ENCODE measurements around the gene TMEM132C.

The TMEM132C gene

GRCh38 chr12:128685903-128686475 lies 419.0 kb downstream of the TMEM132C start:
- Mint-ChIP-seq H3K4me1 (ENCODE audit: low read depth) (no peaks in the 10 kb centered on the region), H3K27me3 (ENCODE audit: low read depth) (no peaks in the 10 kb centered on the region), H3K9me3 (peaks cover 8% of the 10 kb centered on the region), H3K27ac (no peak overlapping the region), H3K4me3 (no peak overlapping the region), H3K36me3 (ENCODE audit: low read depth) (no peaks in the 10 kb centered on the region)

GRCh38 chr12:128687851-128688250 lies 420.9 kb downstream of the TMEM132C start:
- no peaks in the 10 kb centered on the region for H3K27me3 Mint-ChIP-seq (ENCODE audit: low read depth)
- no peak overlapping the region for H3K4me3 Mint-ChIP-seq
- no peaks in the 10 kb centered on the region for H3K4me1 Mint-ChIP-seq (ENCODE audit: low read depth)
- peaks cover 3% of the 10 kb centered on the region for H3K9me3 Mint-ChIP-seq
- no peak overlapping the region for H3K27ac Mint-ChIP-seq
- H3K36me3 Mint-ChIP-seq (ENCODE audit: low read depth) = no peaks in the 10 kb centered on the region

DNA sequence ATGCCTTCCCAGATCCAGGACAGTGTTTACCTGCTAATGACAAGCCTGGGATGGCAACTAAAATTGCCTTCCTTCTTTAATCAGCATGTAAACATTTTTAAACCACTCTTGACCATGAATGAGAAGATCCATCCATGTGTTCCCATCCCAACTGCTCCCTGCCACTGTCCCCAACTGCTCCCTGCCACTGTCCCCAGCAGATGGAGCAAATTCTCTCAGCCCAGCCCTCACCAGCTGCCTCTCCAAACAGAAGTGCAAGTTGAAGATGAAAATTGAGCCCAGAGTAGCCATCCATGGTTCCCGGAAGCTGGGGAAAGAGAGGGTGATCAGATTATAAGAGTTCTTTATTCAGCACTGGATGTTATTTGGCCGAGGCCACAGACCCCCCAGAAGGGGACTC lies 423.7 kb downstream of the TMEM132C start:
- H3K27ac Mint-ChIP-seq = no peak overlapping the region
- peaks cover 3% of the 10 kb centered on the region for H3K9me3 Mint-ChIP-seq
- H3K4me1 Mint-ChIP-seq (ENCODE audit: low read depth) = no peaks in the 10 kb centered on the region
- no peaks in the 10 kb centered on the region for H3K36me3 Mint-ChIP-seq (ENCODE audit: low read depth)
- no peak overlapping the region for H3K4me3 Mint-ChIP-seq
- no peaks in the 10 kb centered on the region for H3K27me3 Mint-ChIP-seq (ENCODE audit: low read depth)

DNA sequence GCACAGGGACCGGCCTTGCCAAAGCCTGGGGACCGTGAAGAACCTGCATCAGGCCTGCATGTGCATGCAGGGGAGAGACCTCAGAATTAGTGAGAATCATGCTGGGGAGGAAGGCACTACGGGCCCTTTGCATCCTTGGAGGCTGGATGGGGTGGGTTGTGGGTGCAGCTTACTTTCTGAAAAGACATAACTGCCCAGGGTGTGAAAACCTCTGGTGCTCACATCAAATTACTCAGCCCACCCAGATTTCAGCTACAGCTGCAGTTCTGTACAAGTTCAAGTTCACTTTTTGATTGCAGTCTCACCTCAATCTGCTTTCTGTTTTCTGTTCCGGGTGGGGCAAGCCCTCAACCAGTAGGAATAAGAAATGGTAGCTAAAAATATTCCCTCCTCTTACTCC lies 426.1 kb downstream of the TMEM132C start:
- H3K27me3 Mint-ChIP-seq (ENCODE audit: low read depth) = no peaks in the 10 kb centered on the region
- H3K9me3 Mint-ChIP-seq = peaks cover 10% of the 10 kb centered on the region

DNA sequence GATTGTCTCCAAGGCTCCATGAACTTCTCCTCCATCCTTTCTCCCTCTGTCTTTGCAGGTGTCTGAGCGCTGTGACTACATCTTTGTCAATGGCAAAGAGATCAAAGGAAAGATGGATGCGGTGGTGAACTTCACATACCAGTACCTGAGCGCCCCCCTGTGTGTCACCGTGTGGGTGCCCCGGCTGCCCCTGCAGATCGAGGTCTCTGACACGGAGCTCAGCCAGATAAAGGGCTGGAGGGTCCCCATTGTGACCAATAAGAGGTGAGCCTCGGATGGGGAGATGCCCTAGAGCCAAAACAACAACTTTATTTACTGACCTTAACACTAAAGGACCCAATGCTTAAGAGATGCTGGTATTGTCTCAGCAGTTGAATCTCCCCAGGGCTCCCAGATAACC lies 426.8 kb downstream of the TMEM132C start:
- Mint-ChIP-seq H3K4me3 (no peak overlapping the region), H3K36me3 (ENCODE audit: low read depth) (no peaks in the 10 kb centered on the region), H3K4me1 (ENCODE audit: low read depth) (no peaks in the 10 kb centered on the region), H3K27ac (no peak overlapping the region), H3K27me3 (ENCODE audit: low read depth) (no peaks in the 10 kb centered on the region), H3K9me3 (peaks cover 10% of the 10 kb centered on the region)

More for the DNA sequence above, 426.1 kb downstream of the TMEM132C start:
- no peak overlapping the region for H3K27ac Mint-ChIP-seq
- no peaks in the 10 kb centered on the region for H3K4me1 Mint-ChIP-seq (ENCODE audit: low read depth)
- no peak overlapping the region for H3K4me3 Mint-ChIP-seq
- no peaks in the 10 kb centered on the region for H3K36me3 Mint-ChIP-seq (ENCODE audit: low read depth)

- no peak overlapping the region for H3K4me3 Mint-ChIP-seq
- H3K36me3 Mint-ChIP-seq (ENCODE audit: low read depth) = no peaks in the 10 kb centered on the region
- H3K9me3 Mint-ChIP-seq = peaks cover 10% of the 10 kb centered on the region
- no peaks in the 10 kb centered on the region for H3K27me3 Mint-ChIP-seq (ENCODE audit: low read depth)
- no peaks in the 10 kb centered on the region for H3K4me1 Mint-ChIP-seq (ENCODE audit: low read depth)
- no peak overlapping the region for H3K27ac Mint-ChIP-seq
These were observed 427.5 kb downstream of the TMEM132C start for GRCh38 chr12:128694445-128694844.

GRCh38 chr12:128695697-128696096 lies 428.7 kb downstream of the TMEM132C start:
- Mint-ChIP-seq H3K27me3 (ENCODE audit: low read depth) (no peaks in the 10 kb centered on the region), H3K36me3 (ENCODE audit: low read depth) (no peaks in the 10 kb centered on the region), H3K9me3 (peaks cover 10% of the 10 kb centered on the region), H3K4me1 (ENCODE audit: low read depth) (no peaks in the 10 kb centered on the region), H3K27ac (no peak overlapping the region), H3K4me3 (no peak overlapping the region)

- Mint-ChIP-seq H3K27me3 (ENCODE audit: low read depth) (no peaks in the 10 kb centered on the region), H3K4me3 (no peak overlapping the region), H3K27ac (no peak overlapping the region), H3K36me3 (ENCODE audit: low read depth) (no peaks in the 10 kb centered on the region), H3K9me3 (peaks cover 10% of the 10 kb centered on the region), H3K4me1 (ENCODE audit: low read depth) (no peaks in the 10 kb centered on the region)
These were observed 431.5 kb downstream of the TMEM132C start for GRCh38 chr12:128698301-128698972.

- Mint-ChIP-seq H3K27me3 (ENCODE audit: low read depth) (no peaks in the 10 kb centered on the region), H3K4me3 (no peak overlapping the region), H3K4me1 (ENCODE audit: low read depth) (no peaks in the 10 kb centered on the region), H3K9me3 (peaks cover 10% of the 10 kb centered on the region), H3K36me3 (ENCODE audit: low read depth) (no peaks in the 10 kb centered on the region), H3K27ac (no peak overlapping the region)
These were observed 432.1 kb downstream of the TMEM132C start for GRCh38 chr12:128699106-128699505.

- Mint-ChIP-seq H3K4me3 (no peak overlapping the region), H3K4me1 (ENCODE audit: low read depth) (no peaks in the 10 kb centered on the region), H3K27me3 (ENCODE audit: low read depth) (no peaks in the 10 kb centered on the region), H3K9me3 (peaks cover 6% of the 10 kb centered on the region), H3K27ac (no peak overlapping the region), H3K36me3 (ENCODE audit: low read depth) (no peaks in the 10 kb centered on the region)
These were observed 435.4 kb downstream of the TMEM132C start for GRCh38 chr12:128702371-128702770.

DNA sequence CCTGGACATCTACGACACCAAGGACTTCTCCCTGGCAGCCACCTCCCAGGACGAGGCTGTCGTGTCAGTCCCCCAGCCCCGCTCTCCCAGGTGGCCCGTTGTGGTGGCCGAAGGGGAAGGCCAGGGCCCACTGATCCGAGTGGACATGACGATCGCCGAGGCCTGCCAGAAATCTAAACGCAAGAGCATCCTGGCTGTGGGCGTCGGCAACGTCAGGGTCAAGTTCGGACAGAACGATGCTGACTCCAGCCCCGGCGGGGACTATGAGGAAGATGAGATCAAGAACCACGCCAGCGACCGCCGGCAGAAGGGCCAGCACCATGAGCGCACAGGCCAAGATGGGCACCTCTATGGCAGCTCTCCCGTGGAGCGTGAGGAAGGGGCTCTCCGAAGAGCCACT lies 438.2 kb downstream of the TMEM132C start:
- no peaks in the 10 kb centered on the region for H3K27me3 Mint-ChIP-seq (ENCODE audit: low read depth)
- H3K36me3 Mint-ChIP-seq (ENCODE audit: low read depth) = no peaks in the 10 kb centered on the region
- H3K4me1 Mint-ChIP-seq (ENCODE audit: low read depth) = no peaks in the 10 kb centered on the region
- no peak overlapping the region for H3K27ac Mint-ChIP-seq
- no peak overlapping the region for H3K4me3 Mint-ChIP-seq
- no peaks in the 10 kb centered on the region for H3K9me3 Mint-ChIP-seq

DNA sequence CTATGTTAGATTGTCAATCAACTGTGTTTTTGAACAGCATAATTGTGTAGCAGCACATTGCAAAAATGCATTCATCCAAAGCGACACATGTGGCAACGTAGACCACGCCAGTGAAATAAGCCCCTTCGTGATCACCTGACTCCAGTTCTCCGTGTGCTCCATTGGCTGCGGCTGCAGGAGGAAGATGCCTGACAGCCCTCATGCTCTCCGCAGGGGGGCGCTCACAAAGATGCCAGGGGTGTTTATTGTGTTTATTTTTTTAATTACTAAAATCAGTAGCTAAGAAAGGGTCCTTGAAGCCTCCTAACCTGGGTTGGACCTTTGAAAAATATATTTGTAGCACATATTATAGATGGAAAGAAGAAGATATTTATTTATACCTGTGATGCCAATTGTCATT lies 440.5 kb downstream of the TMEM132C start:
- H3K9me3 Mint-ChIP-seq = no peaks in the 10 kb centered on the region
- H3K36me3 Mint-ChIP-seq (ENCODE audit: low read depth) = no peaks in the 10 kb centered on the region
- H3K27me3 Mint-ChIP-seq (ENCODE audit: low read depth) = no peaks in the 10 kb centered on the region
- no peaks in the 10 kb centered on the region for H3K4me1 Mint-ChIP-seq (ENCODE audit: low read depth)
- H3K27ac Mint-ChIP-seq = no peak overlapping the region
- no peak overlapping the region for H3K4me3 Mint-ChIP-seq

- no peaks in the 10 kb centered on the region for H3K27me3 Mint-ChIP-seq (ENCODE audit: low read depth)
- H3K4me1 Mint-ChIP-seq (ENCODE audit: low read depth) = no peaks in the 10 kb centered on the region
- H3K36me3 Mint-ChIP-seq (ENCODE audit: low read depth) = no peaks in the 10 kb centered on the region
- H3K4me3 Mint-ChIP-seq = no peak overlapping the region
- no peaks in the 10 kb centered on the region for H3K9me3 Mint-ChIP-seq
- no peak overlapping the region for H3K27ac Mint-ChIP-seq
These were observed 441.8 kb downstream of the TMEM132C start for GRCh38 chr12:128708789-128709188.

- H3K27ac Mint-ChIP-seq = no peak overlapping the region
- H3K4me3 Mint-ChIP-seq = no peak overlapping the region
- no peaks in the 10 kb centered on the region for H3K36me3 Mint-ChIP-seq (ENCODE audit: low read depth)
- no peaks in the 10 kb centered on the region for H3K27me3 Mint-ChIP-seq (ENCODE audit: low read depth)
- H3K4me1 Mint-ChIP-seq (ENCODE audit: low read depth) = no peaks in the 10 kb centered on the region
- no peaks in the 10 kb centered on the region for H3K9me3 Mint-ChIP-seq
These were observed 442.7 kb downstream of the TMEM132C start for GRCh38 chr12:128709660-128710059.

DNA sequence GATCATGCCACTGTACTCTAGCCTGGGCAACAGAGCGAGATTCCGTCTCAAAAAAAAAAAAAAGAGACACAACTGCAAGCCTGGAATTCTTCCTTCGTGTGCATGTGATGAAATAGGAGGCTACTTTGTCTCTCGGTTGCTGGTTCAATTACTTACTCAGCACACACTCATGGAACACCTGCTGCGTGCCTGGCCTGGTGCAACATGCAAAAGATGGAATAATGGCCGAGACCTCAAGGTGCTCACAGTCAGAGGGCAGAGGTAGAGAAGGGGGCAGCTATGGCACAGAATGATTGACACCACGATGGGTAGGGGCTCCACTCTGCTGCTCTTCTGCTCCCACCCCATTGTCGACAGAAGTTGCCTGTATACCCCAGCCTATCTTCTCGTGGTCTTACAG lies 444.5 kb downstream of the TMEM132C start:
- no peak overlapping the region for H3K4me3 Mint-ChIP-seq

More for the DNA sequence above, 444.5 kb downstream of the TMEM132C start:
- H3K36me3 Mint-ChIP-seq (ENCODE audit: low read depth) = no peaks in the 10 kb centered on the region
- no peaks in the 10 kb centered on the region for H3K4me1 Mint-ChIP-seq (ENCODE audit: low read depth)
- no peak overlapping the region for H3K27ac Mint-ChIP-seq
- H3K9me3 Mint-ChIP-seq = peaks cover 4% of the 10 kb centered on the region
- H3K27me3 Mint-ChIP-seq (ENCODE audit: low read depth) = no peaks in the 10 kb centered on the region
